HepG2 (cell line): ENCODE results near the gene CHCHD6.
"Not testable (repeated sequence)": the region's sequence is repeated elsewhere in the genome, so short reads cannot be mapped to it uniquely, and the experiment has no call there.

Source experiments
- CTCF ChIP-seq: sonication (generic); formaldehyde crosslinking; IDR thresholded peaks from 2 replicates; pipeline ENCODE4 v1.5.0; 2020; ENCODE audit warnings: mild to moderate bottlenecking, missing genetic modification reagents, moderate library complexity
- EZH2 ChIP-seq: conservative IDR thresholded peaks from 2 replicates; pipeline ENCODE4 v1.6.1; 2012; ENCODE audit warnings: mild to moderate bottlenecking, low read depth, low read length, moderate library complexity
- GABPA ChIP-seq, 2 experiments: IDR thresholded peaks; 2 replicates each; pipeline ENCODE4 v1.6.1; 2011 to 2016; ENCODE audit warnings: low read depth in 2 of 2, low read length in 1 of 2, missing biosample characterization in 1 of 2, missing genetic modification characterization in 1 of 2
- MTA1 ChIP-seq: sonication (generic); formaldehyde crosslinking; IDR thresholded peaks from 2 replicates; pipeline ENCODE4 v1.4.0; 2020; ENCODE audit warnings: missing genetic modification reagents, mild to moderate bottlenecking, borderline replicate concordance
- NFE2L1 ChIP-seq: sonication (generic); formaldehyde crosslinking; IDR thresholded peaks from 2 replicates; pipeline ENCODE4 v1.4.0; 2020; ENCODE audit warnings: missing genetic modification reagents, mild to moderate bottlenecking, borderline replicate concordance
- SP1 ChIP-seq, 2 experiments: fragments of 450-650 bp in 1 of 2; sonication (generic) in 1 of 2; formaldehyde crosslinking in 1 of 2; IDR thresholded peaks; 2 replicates each; pipeline versions ENCODE4 v1.4.0 to v1.6.1; 2016 to 2020; ENCODE audit warnings: missing genetic modification reagents in 1 of 2
- TBP ChIP-seq: sonication (generic); formaldehyde crosslinking; IDR thresholded peaks from 2 replicates; pipeline ENCODE4 v1.5.0; 2020; ENCODE audit warnings: missing genetic modification reagents
- ZNF24 ChIP-seq: fragments of 450-650 bp; IDR thresholded peaks from 2 replicates; pipeline ENCODE4 v1.6.1; 2017; ENCODE audit warnings: antibody characterized with exemption, mild to moderate bottlenecking
- ZZZ3 ChIP-seq: sonication (generic); formaldehyde crosslinking; IDR thresholded peaks from 2 replicates; pipeline ENCODE4 v1.4.0; 2020; ENCODE audit warnings: missing genetic modification reagents, mild to moderate bottlenecking, borderline replicate concordance
- TF ChIP-seq, protein P1 (sequence below): sonication (generic); formaldehyde crosslinking; IDR thresholded peaks from 2 replicates; pipeline ENCODE4 v1.4.0; 2020; ENCODE audit warnings: missing genetic modification reagents, borderline replicate concordance

DNA sequence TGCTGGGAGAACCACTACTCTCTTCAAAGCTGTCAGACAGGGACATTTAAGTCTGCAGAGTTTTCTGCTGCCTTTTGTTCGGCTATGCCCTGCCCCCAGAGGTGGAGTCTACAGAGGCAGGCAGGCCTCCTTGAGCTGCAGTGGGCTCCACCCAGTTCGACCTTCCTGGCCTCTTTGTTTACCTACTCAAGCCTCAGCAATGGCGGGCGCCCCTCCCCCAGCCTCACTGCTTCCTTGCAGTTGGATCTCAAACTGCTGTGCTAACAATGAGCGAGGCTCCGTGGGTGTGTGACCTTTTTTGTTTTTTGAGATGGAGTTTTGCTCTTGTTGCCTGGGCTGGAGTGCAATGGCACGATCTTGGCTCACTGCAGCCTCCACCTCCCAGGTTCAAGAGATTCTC lies 87.3 kb downstream of the CHCHD6 start:
- not testable (repeated sequence) for TF ChIP-seq MTA1 (CRISPR knock-in tag); SP1 (IDR thresholded peaks at IDR 0.05); SP1 (CRISPR knock-in tag; IDR thresholded peaks at IDR 0.05); NFE2L1; TBP (CRISPR knock-in tag); ZNF24; CTCF (CRISPR knock-in tag); ZZZ3; GABPA (IDR thresholded peaks at IDR 0.05; ENCODE audit: low read depth, low read length); GABPA (CRISPR knock-in tag; IDR thresholded peaks at IDR 0.05; ENCODE audit: low read depth); EZH2
- TF ChIP-seq, protein P1, sequence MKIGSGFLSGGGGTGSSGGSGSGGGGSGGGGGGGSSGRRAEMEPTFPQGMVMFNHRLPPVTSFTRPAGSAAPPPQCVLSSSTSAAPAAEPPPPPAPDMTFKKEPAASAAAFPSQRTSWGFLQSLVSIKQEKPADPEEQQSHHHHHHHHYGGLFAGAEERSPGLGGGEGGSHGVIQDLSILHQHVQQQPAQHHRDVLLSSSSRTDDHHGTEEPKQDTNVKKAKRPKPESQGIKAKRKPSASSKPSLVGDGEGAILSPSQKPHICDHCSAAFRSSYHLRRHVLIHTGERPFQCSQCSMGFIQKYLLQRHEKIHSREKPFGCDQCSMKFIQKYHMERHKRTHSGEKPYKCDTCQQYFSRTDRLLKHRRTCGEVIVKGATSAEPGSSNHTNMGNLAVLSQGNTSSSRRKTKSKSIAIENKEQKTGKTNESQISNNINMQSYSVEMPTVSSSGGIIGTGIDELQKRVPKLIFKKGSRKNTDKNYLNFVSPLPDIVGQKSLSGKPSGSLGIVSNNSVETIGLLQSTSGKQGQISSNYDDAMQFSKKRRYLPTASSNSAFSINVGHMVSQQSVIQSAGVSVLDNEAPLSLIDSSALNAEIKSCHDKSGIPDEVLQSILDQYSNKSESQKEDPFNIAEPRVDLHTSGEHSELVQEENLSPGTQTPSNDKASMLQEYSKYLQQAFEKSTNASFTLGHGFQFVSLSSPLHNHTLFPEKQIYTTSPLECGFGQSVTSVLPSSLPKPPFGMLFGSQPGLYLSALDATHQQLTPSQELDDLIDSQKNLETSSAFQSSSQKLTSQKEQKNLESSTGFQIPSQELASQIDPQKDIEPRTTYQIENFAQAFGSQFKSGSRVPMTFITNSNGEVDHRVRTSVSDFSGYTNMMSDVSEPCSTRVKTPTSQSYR (CRISPR knock-in tag), result peak; percentile 78
